GM19240 (cell line): ENCODE measurements around the gene AXIN1.
"Not testable (repeated sequence)": the region's sequence is repeated elsewhere in the genome, so short reads cannot be mapped to it uniquely, and the experiment has no call there.

Experiments used
- DNase-seq: peaks from one replicate; pipeline ENCODE4 v3.0.0; 2011; ENCODE audit warnings: low spot score; ENCODE audit not compliant: insufficient read length

Gene AXIN1

DNA sequence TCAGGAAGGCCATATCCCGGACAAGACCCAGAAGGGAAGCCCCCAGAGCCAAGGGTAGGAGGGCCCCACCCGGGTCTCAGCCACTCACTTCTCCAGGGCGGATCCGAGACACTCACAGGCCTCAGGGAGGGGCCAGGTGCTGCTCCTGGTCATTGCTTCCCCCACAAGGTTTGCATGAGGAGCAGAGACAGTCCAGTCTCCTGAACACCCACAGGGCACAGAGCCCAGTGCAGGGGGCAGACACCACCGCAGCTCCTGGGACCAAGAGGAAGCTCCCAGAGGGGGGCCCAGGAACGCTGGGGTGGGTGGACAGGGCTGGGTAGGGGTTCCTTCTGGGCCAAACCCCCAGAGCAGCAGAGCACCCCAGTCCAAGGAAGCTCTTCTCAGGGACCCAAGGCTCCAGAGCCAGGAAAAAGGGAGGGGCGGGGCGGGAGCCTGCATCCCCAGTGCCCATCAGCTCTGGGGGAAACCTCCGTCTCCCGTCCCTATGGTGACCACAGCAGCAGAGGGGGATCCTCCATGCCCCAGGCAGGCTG is 18.5 kb upstream of the AXIN1 start:
- no peak for DNase-seq

DNA sequence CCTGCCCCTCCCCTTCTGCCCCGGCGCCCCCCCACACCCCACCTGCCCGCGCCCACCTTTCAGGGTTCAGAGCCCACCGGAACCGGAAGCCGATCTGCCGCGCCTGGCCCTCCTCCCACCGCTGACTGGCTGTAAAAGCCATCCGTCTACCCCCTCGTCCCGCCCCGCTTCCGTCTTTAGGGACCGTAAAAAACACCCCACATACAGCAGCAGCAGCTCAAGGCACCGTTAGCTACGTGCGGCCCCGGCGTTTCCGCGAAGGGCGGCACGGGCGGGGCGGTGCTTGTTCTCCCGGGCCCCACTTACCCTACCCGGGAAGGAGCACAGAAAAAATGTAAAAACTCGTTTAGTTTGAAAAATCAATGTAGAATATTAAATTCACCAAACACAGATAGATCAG is 17.9 kb upstream of the AXIN1 start, which contains the start of gene MRPL28:
TSS of gene MRPL28 (minus strand) at position 96 of the 400 bp plus-strand sequence. CDS start 320 bp downstream, outside the sequence.
- DNase-seq = peak; percentile 98

DNA sequence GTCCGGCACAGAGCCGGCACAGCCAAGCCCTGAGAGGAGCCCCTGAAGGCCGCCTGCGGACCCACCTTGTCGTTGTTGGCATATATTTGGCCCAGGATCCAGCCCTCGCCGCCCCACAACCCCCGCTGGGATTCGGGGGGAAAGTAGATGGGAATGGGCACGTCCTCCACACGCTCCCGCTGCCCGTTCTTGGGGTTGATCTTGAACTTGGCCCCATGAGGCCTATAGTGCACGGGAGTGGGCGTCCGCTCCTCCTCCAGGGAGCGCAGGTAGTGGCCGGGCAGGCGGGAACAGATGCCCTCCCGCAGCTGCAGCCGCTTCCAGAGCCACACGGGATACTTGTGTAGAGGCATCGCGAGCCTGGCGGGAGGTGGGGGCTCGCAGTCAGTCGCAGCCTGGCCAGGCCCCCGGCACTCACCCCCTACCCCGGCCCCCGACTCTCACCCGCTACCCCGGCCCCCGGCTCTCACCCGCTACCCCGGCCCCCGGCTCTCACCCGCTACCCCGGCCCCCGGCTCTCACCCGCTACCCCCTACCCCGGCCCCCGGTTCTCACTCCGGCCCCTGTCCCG is 17.4 kb upstream of the AXIN1 start:
- no peak for DNase-seq

DNA sequence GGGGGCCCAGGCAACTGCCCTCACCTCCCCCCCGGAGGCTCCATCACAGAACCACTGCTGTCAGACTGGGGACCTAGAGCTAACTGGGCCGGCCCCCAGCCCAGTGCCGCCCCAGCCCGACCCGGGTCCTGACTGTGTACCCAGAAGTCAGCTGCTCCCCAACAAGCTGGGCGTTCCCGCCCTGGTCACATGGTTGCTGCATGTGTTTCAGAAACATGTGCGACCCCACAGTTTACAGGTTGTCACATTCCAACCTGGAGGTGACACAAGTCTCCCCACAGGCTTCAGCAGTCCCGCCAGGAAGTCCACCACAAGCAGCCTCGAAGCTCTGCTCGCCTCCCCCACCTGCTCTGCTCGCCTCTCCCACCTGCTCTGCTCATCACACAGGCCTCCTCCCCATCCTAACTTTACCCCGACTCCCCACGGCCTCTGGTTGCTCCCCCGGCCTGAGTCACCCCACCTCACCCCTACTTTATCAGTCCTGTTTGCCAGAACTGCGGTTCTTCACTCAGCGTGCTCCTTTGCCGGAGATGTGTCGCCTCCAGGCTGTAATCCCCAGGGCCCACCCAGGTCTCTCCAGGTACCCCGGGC is 16.8 kb upstream of the AXIN1 start:
- DNase-seq = no peak

DNA sequence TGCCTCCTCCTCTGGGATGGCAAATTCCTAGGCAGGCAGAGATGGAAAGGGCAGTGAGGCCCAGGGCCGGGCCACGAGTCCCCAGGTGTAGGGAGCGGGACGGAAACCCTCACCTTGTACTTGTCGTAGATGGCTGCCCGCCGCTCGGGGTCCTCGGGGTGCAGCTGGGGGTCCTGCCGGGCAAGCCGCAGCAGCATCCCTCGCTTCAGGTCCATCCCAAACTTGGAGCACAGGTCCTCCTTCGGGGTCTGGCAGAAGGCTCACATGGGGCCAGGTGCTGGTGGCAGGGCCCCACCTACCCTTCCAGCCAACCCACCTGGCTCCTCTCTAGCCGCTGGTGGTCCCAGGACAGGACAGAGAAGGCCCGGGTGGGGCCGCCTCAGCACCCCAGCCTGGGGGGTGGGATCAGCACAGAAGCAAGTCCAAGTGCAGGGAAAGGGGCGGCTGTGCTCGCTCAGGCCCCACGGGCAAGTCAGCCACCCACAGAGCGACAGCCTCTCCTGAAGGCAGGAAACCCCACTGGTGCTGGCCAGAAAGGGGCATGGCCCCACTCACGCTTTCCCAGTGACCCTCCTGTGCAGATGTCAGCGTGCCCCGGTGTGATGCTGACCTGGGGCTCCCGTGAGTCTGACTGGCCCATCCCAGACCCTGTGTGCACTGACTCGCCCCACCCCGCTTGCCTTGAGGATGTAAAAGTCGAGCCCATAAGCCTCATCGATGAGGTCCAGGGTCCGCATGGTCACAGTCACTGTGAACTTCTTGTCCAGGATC is 16.1 kb upstream of the AXIN1 start:
- no peak for DNase-seq

DNA sequence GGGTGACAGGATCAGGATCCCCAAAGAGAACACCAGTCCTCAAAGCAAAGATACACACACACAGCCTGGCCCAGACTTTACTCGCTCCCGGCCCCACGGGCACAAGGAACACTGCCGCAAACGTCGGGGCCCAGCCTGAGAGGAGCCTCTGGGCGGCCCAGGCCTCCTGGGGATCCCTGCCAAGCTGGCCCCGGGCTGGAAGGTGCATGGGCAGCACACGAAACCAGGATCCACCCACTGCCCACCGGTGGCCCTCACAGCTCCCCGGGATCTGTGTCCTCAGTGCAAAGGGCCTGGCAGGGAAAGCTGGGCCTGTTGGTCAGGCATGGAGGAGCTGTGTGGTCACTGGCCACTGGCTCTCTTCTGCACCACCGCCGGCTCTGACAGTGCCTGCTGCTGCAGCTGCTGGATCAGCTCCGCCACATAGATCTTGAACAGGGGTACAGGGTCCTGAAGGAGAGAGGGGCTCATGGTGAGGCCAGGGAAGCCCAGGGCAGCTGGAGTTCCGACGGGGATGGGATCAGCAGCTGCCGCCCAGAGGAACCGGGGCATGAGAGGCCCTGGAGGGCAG is 14.9 kb upstream of the AXIN1 start:
- DNase-seq = no peak

DNA sequence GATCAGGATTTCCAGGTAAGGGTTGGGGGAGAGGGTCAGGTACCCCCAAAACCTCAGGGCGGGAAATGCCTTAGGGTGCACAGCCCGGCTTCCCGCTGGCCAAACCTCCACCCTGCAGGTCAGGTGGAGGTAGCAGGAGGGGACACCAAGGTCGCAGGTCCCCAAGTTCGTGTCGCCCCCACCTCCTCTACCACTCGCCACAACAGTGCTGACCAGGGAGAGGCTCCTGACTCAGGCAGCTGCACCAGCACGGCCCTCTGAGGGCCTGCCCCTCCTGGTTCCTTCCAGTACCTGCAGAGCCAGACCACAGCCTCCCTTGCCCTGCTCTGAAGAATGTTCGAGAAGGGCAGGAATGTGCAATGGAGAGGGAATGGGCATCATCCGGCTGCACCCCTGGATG is 14.0 kb upstream of the AXIN1 start:
- no peak for DNase-seq

DNA sequence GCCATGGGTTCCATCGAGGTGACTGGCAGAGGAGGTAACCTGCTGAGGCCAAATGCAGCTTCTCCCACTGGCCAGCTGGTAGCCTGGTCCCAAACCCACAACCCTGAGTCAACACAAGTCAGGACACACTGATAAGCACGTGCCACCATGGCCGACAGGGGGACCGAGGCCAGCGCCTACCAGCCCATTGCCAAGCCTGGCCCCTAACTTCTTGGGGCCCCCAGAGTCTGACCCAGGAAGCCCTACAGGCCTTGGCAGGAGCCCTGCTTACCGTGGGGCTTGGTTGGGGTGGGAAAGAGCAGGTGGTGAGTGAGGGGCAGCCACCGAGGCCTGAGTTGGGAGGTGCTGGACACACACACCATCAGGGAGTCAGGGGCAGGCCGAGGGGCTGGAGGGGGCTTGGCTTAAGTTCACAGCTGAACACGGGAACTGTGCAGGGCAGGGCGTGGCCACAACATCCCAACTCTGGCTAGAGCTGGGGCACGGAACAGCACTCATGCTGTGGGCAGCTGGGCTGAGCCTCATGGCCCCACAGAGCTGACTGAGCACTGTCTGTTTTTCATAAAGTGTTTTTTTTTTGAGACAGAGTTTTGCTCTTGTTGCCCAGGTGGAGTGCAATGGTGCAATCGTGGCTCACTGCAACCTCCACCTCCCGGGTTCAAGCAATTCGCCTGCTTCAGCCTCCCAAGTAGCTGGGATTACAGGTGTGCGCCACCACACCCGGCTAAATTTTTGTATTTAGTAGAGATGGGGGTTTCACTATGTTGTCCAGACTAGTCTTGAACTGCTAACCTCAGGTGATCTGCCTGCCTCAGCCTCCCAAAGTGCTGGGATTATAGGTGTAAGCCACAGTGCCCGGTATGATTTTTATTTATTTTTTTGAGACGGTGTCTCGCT is 12.3 kb upstream of the AXIN1 start:
- no peak for DNase-seq

DNA sequence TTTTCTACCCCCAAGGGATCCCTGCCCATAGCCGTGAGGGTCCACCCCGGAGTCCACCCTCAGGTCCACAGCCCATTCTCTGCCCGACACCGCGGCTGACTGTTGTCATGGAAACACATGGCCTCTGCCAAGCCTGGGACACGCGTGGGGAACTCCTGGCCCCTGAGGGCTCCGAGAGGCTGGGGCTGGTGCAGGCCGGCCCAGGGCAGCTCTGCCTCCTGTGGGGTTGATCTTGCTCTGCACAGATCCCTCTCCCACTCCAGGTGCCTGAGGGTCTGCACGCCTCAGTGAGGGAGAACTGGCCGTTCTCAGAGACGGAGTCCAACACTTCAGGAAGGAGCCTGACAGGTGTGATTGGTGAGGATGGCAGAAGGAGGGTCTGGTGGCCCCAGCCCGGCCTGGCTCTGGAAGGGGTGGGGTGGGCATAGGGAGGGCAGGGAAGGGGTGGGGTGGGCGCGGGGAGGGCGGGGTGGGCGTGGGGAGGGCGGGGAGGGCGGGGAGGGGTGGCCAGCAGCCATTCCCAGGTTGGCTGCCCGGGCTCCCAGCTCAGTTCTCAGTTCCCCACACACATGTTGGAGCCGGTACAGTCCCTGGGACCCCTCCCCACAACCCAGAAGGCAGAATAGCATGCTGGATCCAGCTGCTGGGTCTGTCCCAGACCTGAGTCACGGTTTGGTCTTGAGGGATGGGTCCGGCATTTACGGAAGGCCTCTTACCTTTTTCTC is 11.4 kb upstream of the AXIN1 start:
- no peak for DNase-seq

DNA sequence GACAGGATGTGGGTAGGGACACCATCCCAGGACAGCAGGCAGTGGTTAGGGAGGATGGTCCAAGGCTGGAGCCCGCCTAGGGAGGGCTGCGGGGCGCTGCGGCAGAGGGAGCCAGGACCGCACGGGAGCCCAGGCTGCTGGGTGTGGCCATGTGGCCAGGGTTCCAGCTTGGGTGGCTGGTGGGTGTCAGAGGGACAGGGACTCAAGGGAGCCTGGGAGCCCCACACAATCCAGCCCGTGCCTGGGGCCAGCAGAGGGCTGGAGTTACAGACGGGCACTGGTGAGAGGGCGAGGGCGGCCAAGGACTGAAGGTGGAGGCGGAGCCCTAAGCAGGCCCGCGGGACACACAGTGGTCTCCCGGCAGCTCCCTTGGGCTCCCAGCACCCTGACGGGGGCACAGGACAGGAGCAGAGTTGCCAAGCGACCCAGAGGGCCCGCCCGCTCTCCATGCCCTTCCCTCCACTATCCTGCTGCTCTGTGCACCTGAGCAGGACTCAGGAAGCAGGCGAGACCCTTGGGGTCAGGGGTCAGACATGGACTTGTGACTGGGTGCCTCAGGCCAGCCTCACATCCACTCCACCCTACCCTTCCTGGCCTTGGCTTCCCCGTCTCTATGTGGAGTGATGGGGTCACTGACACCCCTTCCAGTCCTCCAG is 10.7 kb upstream of the AXIN1 start:
- DNase-seq = no peak

DNA sequence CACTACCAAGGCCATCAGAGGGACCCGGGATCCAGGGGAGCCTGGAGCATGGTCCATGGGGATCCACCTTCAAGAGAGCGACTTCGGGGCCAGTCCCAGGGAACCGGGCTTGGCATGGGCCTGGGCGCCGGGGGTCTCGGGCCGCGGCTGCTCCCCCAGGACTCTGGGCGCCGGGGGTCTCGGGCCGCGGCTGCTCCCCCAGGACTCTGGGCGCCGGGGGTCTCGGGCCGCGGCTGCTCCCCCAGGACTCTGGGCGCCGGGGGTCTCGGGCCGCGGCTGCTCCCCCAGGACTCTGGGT is 10.1 kb upstream of the AXIN1 start:
- not testable (repeated sequence) for DNase-seq

DNA sequence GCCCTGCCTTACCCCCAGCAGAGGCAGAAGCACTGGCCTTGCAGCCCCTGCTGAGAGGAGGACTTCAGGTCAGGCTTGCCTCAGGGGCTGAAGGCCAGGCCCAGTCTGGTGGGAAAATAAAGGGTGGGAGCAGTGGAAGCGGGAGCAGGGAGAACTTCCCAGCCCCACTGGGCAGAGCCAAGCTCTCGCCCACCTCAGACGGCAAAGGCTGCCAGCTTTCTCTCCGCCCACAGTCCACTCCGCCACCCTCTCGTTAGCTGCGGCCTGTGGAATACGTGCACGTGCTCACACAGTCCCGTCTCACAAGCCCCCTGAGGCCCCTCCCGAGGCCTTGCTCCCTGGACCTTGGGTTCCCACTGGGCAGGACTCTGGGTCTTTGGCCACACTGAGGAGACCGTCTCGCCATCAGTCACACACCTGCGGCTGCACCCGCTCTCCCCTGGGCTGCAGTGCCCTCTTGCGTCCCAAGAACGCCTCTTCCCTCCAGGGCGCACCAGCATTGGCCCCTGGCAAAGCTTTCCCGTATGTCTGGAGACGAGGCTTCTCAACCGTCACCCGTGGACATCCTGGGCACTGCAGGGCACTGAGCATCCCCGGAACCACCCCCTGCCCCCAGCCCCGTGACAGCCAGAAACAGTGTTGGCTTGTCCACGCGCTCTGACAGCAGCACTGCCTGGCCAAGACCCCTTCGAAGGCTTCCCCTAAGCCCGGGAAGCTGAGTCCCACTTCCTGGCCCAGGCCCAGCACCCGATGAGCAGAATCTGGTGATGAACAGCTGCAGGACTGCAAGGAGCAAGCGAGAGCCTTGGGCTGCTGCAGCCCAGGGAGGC is 9.6 kb upstream of the AXIN1 start:
- peak; percentile 86 for DNase-seq

DNA sequence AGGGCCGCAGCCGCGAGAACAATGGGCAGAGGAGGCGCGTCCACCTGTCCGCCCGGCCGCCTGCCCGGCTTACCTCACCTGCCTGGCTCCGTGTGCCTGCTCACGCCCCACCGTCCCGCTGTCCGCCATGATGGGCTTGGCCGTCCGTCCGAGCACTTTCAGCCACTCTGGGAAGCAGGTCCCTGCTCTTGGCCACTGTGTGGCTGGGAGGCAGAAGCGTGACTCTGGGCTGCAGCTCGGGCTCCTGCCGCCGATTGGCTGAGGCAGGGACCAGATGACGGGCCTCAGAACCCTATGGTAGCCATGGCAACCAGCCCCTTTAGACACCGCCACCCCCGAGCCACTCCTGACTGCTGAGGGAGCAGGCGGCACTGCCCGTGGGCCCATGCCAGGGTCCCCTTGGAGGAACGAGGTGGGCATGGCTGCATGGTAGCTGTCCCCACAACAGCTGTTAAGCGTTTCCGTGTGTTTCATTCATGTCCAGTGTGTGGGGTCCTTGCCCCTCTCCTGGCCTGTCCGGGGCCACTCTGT is 8.9 kb upstream of the AXIN1 start:
- DNase-seq = no peak

DNA sequence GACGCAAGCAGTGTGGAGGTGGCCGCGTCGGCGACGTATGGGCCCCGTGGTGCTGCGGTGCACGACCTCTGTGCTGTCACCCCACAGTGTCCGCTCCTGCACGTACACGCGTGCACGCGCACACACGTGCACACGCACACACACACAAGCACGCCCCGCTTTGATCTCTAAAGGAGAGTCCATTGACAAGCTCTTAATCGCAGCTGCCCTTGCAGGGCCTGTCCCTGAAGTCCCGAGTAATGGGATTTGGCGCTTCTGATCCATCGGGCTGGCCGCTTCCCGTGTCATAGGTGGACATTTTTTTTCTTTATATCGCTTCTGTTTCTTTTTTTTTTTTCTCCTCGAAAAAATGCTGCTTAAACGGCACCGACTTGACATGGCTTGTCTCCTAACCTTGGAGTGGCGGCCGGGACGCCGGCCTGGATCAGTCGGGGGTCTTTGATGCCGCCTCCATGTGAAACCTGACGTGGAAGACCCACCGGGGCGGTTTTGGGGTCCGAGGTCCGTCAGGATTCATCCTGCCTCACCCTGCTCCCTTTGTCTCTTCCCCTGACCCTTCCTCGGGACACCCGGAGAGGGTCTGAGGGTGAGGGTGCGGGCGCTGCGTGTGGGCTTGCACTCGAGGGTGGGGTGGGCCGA is 8.3 kb upstream of the AXIN1 start:
- no peak for DNase-seq

DNA sequence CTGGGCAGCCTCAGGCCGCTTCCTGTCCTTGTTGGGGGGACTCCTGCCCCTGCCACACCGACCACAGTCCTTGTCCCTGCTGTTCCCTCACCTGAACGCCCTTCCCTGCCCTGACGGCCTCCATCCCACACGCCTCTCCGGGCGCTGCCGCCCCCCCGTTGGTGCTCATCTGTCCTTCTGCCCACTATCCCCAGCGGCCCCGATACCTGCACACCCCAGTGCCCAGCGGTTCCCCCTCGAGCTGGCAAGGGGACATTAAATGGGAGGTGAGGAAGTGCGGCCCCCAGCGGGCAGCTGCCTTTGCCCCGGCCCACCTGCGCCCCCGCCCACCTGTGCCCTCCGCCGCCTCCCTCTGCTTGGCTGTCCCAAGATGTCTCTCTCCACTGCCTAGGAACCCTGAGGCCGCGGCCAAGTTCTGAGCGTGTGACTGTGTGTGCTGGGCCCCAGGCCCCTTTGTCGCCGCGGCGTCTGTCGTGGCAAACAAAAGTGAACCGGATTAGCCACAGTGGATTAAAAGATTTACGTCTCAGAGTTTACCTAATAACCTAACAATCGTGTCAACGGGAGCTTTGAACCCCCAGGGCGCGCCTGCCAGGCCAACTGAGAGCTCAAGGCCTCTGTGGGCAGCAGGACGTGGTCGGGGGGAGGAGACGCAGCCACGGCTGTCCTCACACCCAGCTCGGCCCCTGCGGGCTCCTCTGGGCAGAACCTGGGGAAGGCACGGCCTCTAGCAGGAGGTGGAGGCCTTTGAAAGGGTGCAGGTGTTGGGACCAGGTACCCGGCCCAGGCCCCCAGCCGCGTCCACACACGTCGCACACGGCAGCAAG is 7.6 kb upstream of the AXIN1 start:
- no peak for DNase-seq

DNA sequence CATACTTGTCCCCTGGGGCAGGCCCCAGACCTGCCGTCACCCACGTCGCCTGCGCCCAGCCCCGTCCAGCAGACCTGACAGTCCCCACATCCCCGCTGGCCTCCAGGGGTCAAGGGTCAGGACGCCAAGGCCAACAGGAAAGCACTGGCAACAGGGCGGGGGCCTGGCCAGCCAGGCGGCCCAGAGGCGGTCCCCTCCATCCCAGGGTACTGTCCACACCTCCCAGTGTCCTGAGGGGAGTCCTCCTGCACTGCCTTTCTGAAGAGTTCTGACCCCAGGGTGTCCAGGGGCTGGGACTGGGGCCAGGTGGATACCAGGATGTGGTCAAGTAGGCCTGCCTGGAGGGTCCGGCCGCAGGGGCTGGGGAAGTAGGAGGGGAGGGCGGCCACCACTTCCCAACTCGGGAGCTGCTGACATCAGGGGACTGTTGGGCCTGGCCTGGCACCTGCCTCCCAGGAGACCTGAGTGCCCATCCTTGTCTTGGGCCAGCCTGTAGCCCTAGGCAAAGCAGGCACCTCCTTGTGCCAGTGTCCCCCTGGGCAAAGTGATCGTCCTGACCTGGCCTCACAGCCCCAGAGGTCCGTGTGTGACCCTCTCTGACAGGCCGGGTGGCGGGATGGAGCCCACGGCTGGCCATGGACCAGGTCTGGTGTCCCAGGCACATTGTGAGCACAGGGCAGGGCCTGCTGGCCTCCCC is 6.7 kb upstream of the AXIN1 start:
- DNase-seq = no peak

DNA sequence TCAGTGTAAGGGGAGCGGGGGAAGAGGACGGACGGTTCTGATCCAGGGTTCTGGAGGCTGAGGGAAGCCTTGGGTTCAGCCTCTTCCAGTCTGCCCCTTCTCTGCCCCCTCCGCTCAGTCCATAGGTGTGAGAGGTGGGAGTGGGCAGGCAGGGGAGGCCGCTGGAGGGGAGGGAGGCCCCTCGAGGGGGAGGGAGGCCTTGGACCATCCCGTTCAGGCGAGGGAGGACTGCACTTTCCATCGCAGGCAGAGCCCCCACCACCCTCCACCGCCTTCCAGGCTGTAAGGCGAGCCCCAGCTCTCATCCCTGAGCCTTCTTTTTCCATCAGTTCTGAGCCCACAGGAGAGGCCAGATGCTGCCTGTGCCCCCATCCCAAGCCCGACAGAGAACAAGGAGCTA is 4.2 kb upstream of the AXIN1 start:
- no peak for DNase-seq
